LNCaP clone FGC (cell line): ENCODE measurements around the gene RAPGEF3.

Experiments
- DNase-seq: peaks from one replicate; pipeline ENCODE4 v3.0.0-alpha.2; 2011; ENCODE audit warnings: low read depth
- H3K4me3 ChIP-seq: 2 replicates; pipeline ENCODE4 v1.5.1; 2011; ENCODE audit warnings: mild to moderate bottlenecking, low read depth, low read length, control low read depth
- CTCF ChIP-seq: IDR thresholded peaks from 2 replicates; pipeline ENCODE4 v1.5.1; 2012; ENCODE audit warnings: mild to moderate bottlenecking; ENCODE audit not compliant: control insufficient read depth, insufficient read depth; ENCODE audit errors: extremely low read depth

The RAPGEF3 gene

GRCh38 chr12:47736877-47737676 is 21.6 kb downstream of the RAPGEF3 start:
- TF ChIP-seq CTCF = no peak
- no peak for DNase-seq
- no peak overlapping the region for H3K4me3 ChIP-seq

GRCh38 chr12:47736216-47736615 is 22.5 kb downstream of the RAPGEF3 start:
- no peak for TF ChIP-seq CTCF
- DNase-seq = no peak
- H3K4me3 ChIP-seq = no peak overlapping the region

GRCh38 chr12:47735649-47736048 is 23.0 kb downstream of the RAPGEF3 start:
- H3K4me3 ChIP-seq = no peak overlapping the region
- DNase-seq = no peak
- no peak for TF ChIP-seq CTCF

- H3K4me3 ChIP-seq = no peak overlapping the region
- no peak for DNase-seq
- TF ChIP-seq CTCF = no peak
Observed at GRCh38 chr12:47734725-47735480, 23.8 kb downstream of the RAPGEF3 start.

GRCh38 chr12:47733142-47733541 is 25.5 kb downstream of the RAPGEF3 start:
- no peak overlapping the region for H3K4me3 ChIP-seq
- DNase-seq = no peak
- no peak for TF ChIP-seq CTCF

- H3K4me3 ChIP-seq = no peak overlapping the region
- DNase-seq = no peak
- TF ChIP-seq CTCF = no peak
Observed at GRCh38 chr12:47732504-47732903, 26.2 kb downstream of the RAPGEF3 start.
